ENCODE results near the gene GRAP. TPM values are rescaled to one million over a fixed set of nuclear protein-coding genes. Genes with fewer than 3 reads are reported as not detected.

Gene GRAP
- total RNA-seq, 1 donor from 2014 or later = 50.2 TPM

- TF ChIP-seq, protein P1, sequence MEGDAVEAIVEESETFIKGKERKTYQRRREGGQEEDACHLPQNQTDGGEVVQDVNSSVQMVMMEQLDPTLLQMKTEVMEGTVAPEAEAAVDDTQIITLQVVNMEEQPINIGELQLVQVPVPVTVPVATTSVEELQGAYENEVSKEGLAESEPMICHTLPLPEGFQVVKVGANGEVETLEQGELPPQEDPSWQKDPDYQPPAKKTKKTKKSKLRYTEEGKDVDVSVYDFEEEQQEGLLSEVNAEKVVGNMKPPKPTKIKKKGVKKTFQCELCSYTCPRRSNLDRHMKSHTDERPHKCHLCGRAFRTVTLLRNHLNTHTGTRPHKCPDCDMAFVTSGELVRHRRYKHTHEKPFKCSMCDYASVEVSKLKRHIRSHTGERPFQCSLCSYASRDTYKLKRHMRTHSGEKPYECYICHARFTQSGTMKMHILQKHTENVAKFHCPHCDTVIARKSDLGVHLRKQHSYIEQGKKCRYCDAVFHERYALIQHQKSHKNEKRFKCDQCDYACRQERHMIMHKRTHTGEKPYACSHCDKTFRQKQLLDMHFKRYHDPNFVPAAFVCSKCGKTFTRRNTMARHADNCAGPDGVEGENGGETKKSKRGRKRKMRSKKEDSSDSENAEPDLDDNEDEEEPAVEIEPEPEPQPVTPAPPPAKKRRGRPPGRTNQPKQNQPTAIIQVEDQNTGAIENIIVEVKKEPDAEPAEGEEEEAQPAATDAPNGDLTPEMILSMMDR (IDR thresholded peaks at IDR 0.05; ENCODE audit: unreplicated experiment) = no peak
- Mint-ChIP-seq H3K4me3 (ENCODE audit: unreplicated experiment) (no peak overlapping the region), H3K27ac (ENCODE audit: unreplicated experiment) (no peak overlapping the region), H3K4me1 (ENCODE audit: unreplicated experiment) (no peaks in the 10 kb centered on the region), H3K27me3 (ENCODE audit: unreplicated experiment) (no peaks in the 10 kb centered on the region), H3K9me3 (ENCODE audit: unreplicated experiment) (no peaks in the 10 kb centered on the region), H3K36me3 (ENCODE audit: low read depth, unreplicated experiment) (no peaks in the 10 kb centered on the region)
- no peak for DNase-seq (ENCODE audit: low spot score)
Measured at GRCh38 chr17:18977646-18978045, 69.1 kb downstream of the GRAP start.

- Mint-ChIP-seq H3K4me1 (ENCODE audit: unreplicated experiment) (no peaks in the 10 kb centered on the region), H3K27ac (ENCODE audit: unreplicated experiment) (no peak overlapping the region), H3K36me3 (ENCODE audit: low read depth, unreplicated experiment) (no peaks in the 10 kb centered on the region), H3K27me3 (ENCODE audit: unreplicated experiment) (peaks cover 1% of the 10 kb centered on the region), H3K4me3 (ENCODE audit: unreplicated experiment) (no peak overlapping the region), H3K9me3 (ENCODE audit: unreplicated experiment) (no peaks in the 10 kb centered on the region)
- no peak for DNase-seq (ENCODE audit: low spot score)
- TF ChIP-seq, protein P1 (IDR thresholded peaks at IDR 0.05; ENCODE audit: unreplicated experiment) = no peak
Measured at GRCh38 chr17:18977021-18977420, 69.7 kb downstream of the GRAP start.

- Mint-ChIP-seq H3K27ac (ENCODE audit: unreplicated experiment) (no peak overlapping the region), H3K9me3 (ENCODE audit: unreplicated experiment) (no peaks in the 10 kb centered on the region), H3K36me3 (ENCODE audit: low read depth, unreplicated experiment) (no peaks in the 10 kb centered on the region), H3K27me3 (ENCODE audit: unreplicated experiment) (peaks cover 1% of the 10 kb centered on the region), H3K4me1 (ENCODE audit: unreplicated experiment) (no peaks in the 10 kb centered on the region), H3K4me3 (ENCODE audit: unreplicated experiment) (no peak overlapping the region)
- DNase-seq (ENCODE audit: low spot score) = no peak
- TF ChIP-seq, protein P1 (IDR thresholded peaks at IDR 0.05; ENCODE audit: unreplicated experiment) = no peak
Measured at GRCh38 chr17:18976201-18976600, 70.6 kb downstream of the GRAP start.

DNA sequence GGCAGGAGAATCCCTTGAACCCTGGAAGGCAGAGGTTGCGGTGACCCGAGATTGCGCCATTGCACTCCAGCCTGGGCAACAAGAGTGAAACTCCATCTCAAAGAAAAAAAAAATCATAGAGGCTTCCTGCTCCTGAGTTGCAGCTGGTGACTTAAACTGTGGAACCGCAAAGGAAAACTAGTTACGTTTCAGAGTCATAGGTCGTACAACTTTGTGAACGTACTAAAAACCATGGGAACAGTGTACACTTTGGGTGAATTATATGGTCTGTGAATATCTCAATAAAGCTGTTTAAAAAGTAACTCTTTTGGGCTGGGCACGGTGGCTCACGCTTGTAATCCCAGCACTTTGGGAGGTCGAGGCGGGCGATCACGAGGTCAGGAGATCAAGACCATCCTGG is 71.2 kb downstream of the GRAP start:
- H3K27me3 Mint-ChIP-seq (ENCODE audit: unreplicated experiment) = peaks cover 3% of the 10 kb centered on the region
- no peak overlapping the region for H3K27ac Mint-ChIP-seq (ENCODE audit: unreplicated experiment)
- H3K9me3 Mint-ChIP-seq (ENCODE audit: unreplicated experiment) = no peaks in the 10 kb centered on the region
- no peak for DNase-seq (ENCODE audit: low spot score)
- TF ChIP-seq, protein P1 (IDR thresholded peaks at IDR 0.05; ENCODE audit: unreplicated experiment) = no peak
- H3K4me3 Mint-ChIP-seq (ENCODE audit: unreplicated experiment) = no peak overlapping the region
- no peaks in the 10 kb centered on the region for H3K4me1 Mint-ChIP-seq (ENCODE audit: unreplicated experiment)
- no peaks in the 10 kb centered on the region for H3K36me3 Mint-ChIP-seq (ENCODE audit: low read depth, unreplicated experiment)

GRCh38 chr17:18974407-18975149 is 72.2 kb downstream of the GRAP start:
- Mint-ChIP-seq H3K36me3 (ENCODE audit: low read depth, unreplicated experiment) (no peaks in the 10 kb centered on the region), H3K9me3 (ENCODE audit: unreplicated experiment) (no peaks in the 10 kb centered on the region), H3K27me3 (ENCODE audit: unreplicated experiment) (peaks cover 3% of the 10 kb centered on the region), H3K4me3 (ENCODE audit: unreplicated experiment) (no peak overlapping the region), H3K27ac (ENCODE audit: unreplicated experiment) (no peak overlapping the region), H3K4me1 (ENCODE audit: unreplicated experiment) (peaks cover 6% of the 10 kb centered on the region)
- DNase-seq (ENCODE audit: low spot score) = no peak
- TF ChIP-seq, protein P1 (IDR thresholded peaks at IDR 0.05; ENCODE audit: unreplicated experiment) = no peak

Data from endothelial cell (in vitro differentiated cells).